Parathyroid adenoma (tissue), 2 donors: Measurements from ENCODE around the gene TSPAN5.

Experiments used
- H2AFZ ChIP-seq: fragments of 300-600 bp; sonication (generic); one replicate; pipeline ENCODE4 v1.7.0; 2017; ENCODE audit warnings: antibody characterized with exemption, mild to moderate bottlenecking
- H3K27ac ChIP-seq: fragments of 300-600 bp; sonication (generic); one replicate; pipeline ENCODE4 v1.7.0; 2017
- H3K27me3 ChIP-seq: fragments of 300-600 bp; sonication (generic); one replicate; pipeline ENCODE4 v1.7.0; 2017; ENCODE audit warnings: low read length; ENCODE audit not compliant: control insufficient read depth, insufficient read depth
- H3K36me3 ChIP-seq: fragments of 300-600 bp; sonication (generic); one replicate; pipeline ENCODE4 v1.7.0; 2017; ENCODE audit warnings: low read length; ENCODE audit not compliant: control insufficient read depth, insufficient read depth
- H3K4me1 ChIP-seq: fragments of 300-600 bp; sonication (generic); one replicate; pipeline ENCODE4 v1.7.0; 2017; ENCODE audit warnings: control low read depth
- H3K4me2 ChIP-seq: fragments of 300-600 bp; sonication (generic); one replicate; pipeline ENCODE4 v1.7.0; 2017; ENCODE audit warnings: low read length
- H3K4me3 ChIP-seq: fragments of 300-600 bp; sonication (generic); one replicate; pipeline ENCODE4 v1.7.0; 2017; ENCODE audit warnings: low read depth, low read length
- H3K79me2 ChIP-seq: fragments of 300-600 bp; sonication (generic); one replicate; pipeline ENCODE4 v1.7.0; 2017; ENCODE audit warnings: control low read depth
- H3K9ac ChIP-seq: fragments of 300-600 bp; sonication (generic); one replicate; pipeline ENCODE4 v1.7.0; 2017; ENCODE audit warnings: mild to moderate bottlenecking
- H3K9me3 ChIP-seq: fragments of 300-600 bp; sonication (generic); one replicate; pipeline ENCODE4 v1.7.0; 2017; ENCODE audit warnings: low read length; ENCODE audit not compliant: control insufficient read depth
- CTCF ChIP-seq: fragments of 300-600 bp; sonication (generic); IDR thresholded peaks from one replicate; pipeline ENCODE4 v1.7.0; 2017; ENCODE audit warnings: antibody characterized with exemption, mild to moderate bottlenecking
- donor health status: primary hyperparathyroidism.

The TSPAN5 gene

GRCh38 chr4:98444371-98444770, 214.0 kb downstream of the TSPAN5 start:
- Histone ChIP-seq H3K27me3 (no peaks in the 10 kb centered on the region), H3K36me3 (no peaks in the 10 kb centered on the region), H3K9me3 (no peaks in the 10 kb centered on the region), H3K4me1 (no peaks in the 10 kb centered on the region), H2AFZ (no peak overlapping the region), H3K79me2 (no peaks in the 10 kb centered on the region), H3K4me3 (no peak overlapping the region), H3K9ac (no peak overlapping the region), H3K27ac (no peak overlapping the region), H3K4me2 (no peak overlapping the region)
- no peak for TF ChIP-seq CTCF

GRCh38 chr4:98434816-98435215, 223.6 kb downstream of the TSPAN5 start:
- no peak overlapping the region for H3K4me2 ChIP-seq
- H3K79me2 ChIP-seq = no peaks in the 10 kb centered on the region
- H3K36me3 ChIP-seq = no peaks in the 10 kb centered on the region
- H3K27ac ChIP-seq = no peak overlapping the region
- no peaks in the 10 kb centered on the region for H3K4me1 ChIP-seq
- no peak overlapping the region for H2AFZ ChIP-seq
- H3K4me3 ChIP-seq = no peak overlapping the region
- no peak overlapping the region for H3K9ac ChIP-seq
- TF ChIP-seq CTCF = no peak
- H3K9me3 ChIP-seq = no peaks in the 10 kb centered on the region
- no peaks in the 10 kb centered on the region for H3K27me3 ChIP-seq

GRCh38 chr4:98433691-98434090, 224.7 kb downstream of the TSPAN5 start:
- TF ChIP-seq CTCF = no peak
- Histone ChIP-seq H3K9ac (no peak overlapping the region), H2AFZ (no peak overlapping the region), H3K79me2 (no peaks in the 10 kb centered on the region), H3K27ac (no peak overlapping the region), H3K4me1 (no peaks in the 10 kb centered on the region), H3K27me3 (no peaks in the 10 kb centered on the region), H3K4me3 (no peak overlapping the region), H3K36me3 (no peaks in the 10 kb centered on the region), H3K4me2 (no peak overlapping the region), H3K9me3 (no peaks in the 10 kb centered on the region)

- Histone ChIP-seq H3K9ac (no peak overlapping the region), H3K9me3 (no peaks in the 10 kb centered on the region), H2AFZ (no peak overlapping the region), H3K4me3 (no peak overlapping the region), H3K36me3 (no peaks in the 10 kb centered on the region), H3K27ac (no peak overlapping the region), H3K4me1 (no peaks in the 10 kb centered on the region), H3K27me3 (no peaks in the 10 kb centered on the region), H3K79me2 (no peaks in the 10 kb centered on the region), H3K4me2 (no peak overlapping the region)
- no peak for TF ChIP-seq CTCF
Observed at GRCh38 chr4:98430708-98431403, 227.6 kb downstream of the TSPAN5 start.

- H3K36me3 ChIP-seq = no peaks in the 10 kb centered on the region
- H3K9ac ChIP-seq = no peak overlapping the region
- no peak for TF ChIP-seq CTCF
- no peak overlapping the region for H3K4me3 ChIP-seq
- no peak overlapping the region for H3K27ac ChIP-seq
- H3K79me2 ChIP-seq = no peaks in the 10 kb centered on the region
- H3K4me1 ChIP-seq = no peaks in the 10 kb centered on the region
- no peak overlapping the region for H2AFZ ChIP-seq
- H3K4me2 ChIP-seq = no peak overlapping the region
- no peaks in the 10 kb centered on the region for H3K9me3 ChIP-seq
- no peaks in the 10 kb centered on the region for H3K27me3 ChIP-seq
Observed at GRCh38 chr4:98423009-98423408, 235.4 kb downstream of the TSPAN5 start.
